Neural crest cell (in vitro differentiated cells): ENCODE results near the gene GLG1. TPM values are rescaled to one million over a fixed set of nuclear protein-coding genes. Genes with fewer than 3 reads are reported as not detected.

ENCODE experiments used
- DNase-seq: peaks from one replicate; pipeline ENCODE4 v3.0.0; 2021; ENCODE audit warnings: low read depth, mixed read lengths, low spot score
- H3K27ac Mint-ChIP-seq: one replicate; pipeline ENCODE4 v1.8.0; 2021; ENCODE audit warnings: mild to moderate bottlenecking, mixed read lengths; ENCODE audit not compliant: unreplicated experiment
- H3K27me3 Mint-ChIP-seq: 2 replicates; pipeline ENCODE4 v1.8.0; 2021; ENCODE audit warnings: low read depth, mild to moderate bottlenecking, mixed read lengths
- H3K36me3 Mint-ChIP-seq: 2 replicates; pipeline ENCODE4 v1.8.0; 2021; ENCODE audit warnings: low read depth, mild to moderate bottlenecking, mixed read lengths
- H3K4me1 Mint-ChIP-seq: 2 replicates; pipeline ENCODE4 v1.8.0; 2021; ENCODE audit warnings: mixed read lengths
- H3K4me3 Mint-ChIP-seq: one replicate; pipeline ENCODE4 v1.8.0; 2021; ENCODE audit warnings: mild to moderate bottlenecking, mixed read lengths
- H3K9me3 Mint-ChIP-seq: 2 replicates; pipeline ENCODE4 v1.8.0; 2021; ENCODE audit warnings: mixed read lengths
- CTCF ChIP-seq: fragments of 200-600 bp; sonication (generic); conservative IDR thresholded peaks from 2 replicates; pipeline ENCODE4 v1.5.0; 2021; ENCODE audit warnings: antibody characterized with exemption, mild to moderate bottlenecking
- total RNA-seq: library from RNA; stranded (reverse); gene quantifications from 2 replicates; pipeline ENCODE4 v1.2.1, GENCODE V29; 2021

GLG1 gene
- total RNA-seq, 1 donor from 2014 or later: 117 TPM

GRCh38 chr16:74465281-74465680 is 141.6 kb downstream of the GLG1 start:
- TF ChIP-seq CTCF: no peak
- Mint-ChIP-seq H3K36me3 (peaks cover 21% of the 10 kb centered on the region), H3K27ac (no peak overlapping the region), H3K9me3 (no peaks in the 10 kb centered on the region), H3K4me1 (no peaks in the 10 kb centered on the region), H3K4me3 (no peak overlapping the region), H3K27me3 (no peaks in the 10 kb centered on the region)
- no peak for DNase-seq

GRCh38 chr16:74463888-74464287 is 143.0 kb downstream of the GLG1 start:
- peaks cover 21% of the 10 kb centered on the region for H3K36me3 Mint-ChIP-seq
- no peaks in the 10 kb centered on the region for H3K4me1 Mint-ChIP-seq
- H3K27me3 Mint-ChIP-seq: no peaks in the 10 kb centered on the region
- no peak overlapping the region for H3K4me3 Mint-ChIP-seq
- TF ChIP-seq CTCF: no peak
- H3K27ac Mint-ChIP-seq: no peak overlapping the region
- no peak for DNase-seq
- no peaks in the 10 kb centered on the region for H3K9me3 Mint-ChIP-seq

GRCh38 chr16:74462361-74462760 is 144.6 kb downstream of the GLG1 start:
- Mint-ChIP-seq H3K27me3 (no peaks in the 10 kb centered on the region), H3K4me1 (no peaks in the 10 kb centered on the region), H3K36me3 (peaks cover 31% of the 10 kb centered on the region), H3K4me3 (no peak overlapping the region), H3K9me3 (no peaks in the 10 kb centered on the region), H3K27ac (no peak overlapping the region)
- DNase-seq: no peak
- TF ChIP-seq CTCF: no peak

GRCh38 chr16:74461826-74462225 is 145.1 kb downstream of the GLG1 start:
- H3K27me3 Mint-ChIP-seq: no peaks in the 10 kb centered on the region
- DNase-seq: no peak
- H3K27ac Mint-ChIP-seq: no peak overlapping the region
- H3K36me3 Mint-ChIP-seq: peaks cover 29% of the 10 kb centered on the region
- no peaks in the 10 kb centered on the region for H3K4me1 Mint-ChIP-seq
- no peak overlapping the region for H3K4me3 Mint-ChIP-seq
- TF ChIP-seq CTCF: no peak
- H3K9me3 Mint-ChIP-seq: no peaks in the 10 kb centered on the region

- Mint-ChIP-seq H3K27ac (no peak overlapping the region), H3K27me3 (no peaks in the 10 kb centered on the region)
Measured at GRCh38 chr16:74460542-74460941, 146.4 kb downstream of the GLG1 start.

More at GRCh38 chr16:74460542-74460941, 146.4 kb downstream of the GLG1 start:
- DNase-seq: no peak
- Mint-ChIP-seq H3K4me1 (peaks cover 2% of the 10 kb centered on the region), H3K9me3 (no peaks in the 10 kb centered on the region), H3K36me3 (peaks cover 29% of the 10 kb centered on the region), H3K4me3 (no peak overlapping the region)
- no peak for TF ChIP-seq CTCF
